H9 (cell line): ENCODE measurements around the gene SDK2. TPM values are rescaled to one million over a fixed set of nuclear protein-coding genes. Genes with fewer than 3 reads are reported as not detected.

ENCODE experiments used
- DNase-seq: peaks from one replicate; pipeline ENCODE4 v3.0.0-alpha.2; 2017
- H2AFZ ChIP-seq: one replicate; pipeline ENCODE4 v1.6.1; 2013; ENCODE audit warnings: mild to moderate bottlenecking, low read length, control low read depth, moderate library complexity
- H2AK5ac ChIP-seq: 2 replicates; pipeline ENCODE4 v1.6.1; 2013; ENCODE audit warnings: low read length, control low read depth, mixed read lengths; ENCODE audit not compliant: insufficient read length
- H2BK120ac ChIP-seq: one replicate; pipeline ENCODE4 v1.6.1; 2013; ENCODE audit warnings: low read depth, mild to moderate bottlenecking, low read length, control low read depth, inconsistent platforms; ENCODE audit not compliant: poor library complexity, severe bottlenecking
- H2BK12ac ChIP-seq: 2 replicates; pipeline ENCODE4 v1.6.1; 2013; ENCODE audit warnings: low read length, control low read depth, mixed read lengths, low read depth; ENCODE audit not compliant: insufficient read length
- H2BK15ac ChIP-seq: 2 replicates; pipeline ENCODE4 v1.6.1; 2013; ENCODE audit warnings: low read depth, low read length, control low read depth
- H2BK20ac ChIP-seq: one replicate; pipeline ENCODE4 v1.6.1; 2013; ENCODE audit warnings: low read depth, mild to moderate bottlenecking, low read length, control low read depth, inconsistent platforms; ENCODE audit not compliant: poor library complexity, severe bottlenecking
- H2BK5ac ChIP-seq: 2 replicates; pipeline ENCODE4 v1.6.1; 2013; ENCODE audit warnings: low read length, control low read depth, mixed read lengths; ENCODE audit not compliant: insufficient read length
- H3K14ac ChIP-seq: 2 replicates; pipeline ENCODE4 v1.6.1; 2013; ENCODE audit warnings: low read length, control low read depth; ENCODE audit not compliant: insufficient read depth
- H3K18ac ChIP-seq: 2 replicates; pipeline ENCODE4 v1.6.1; 2013; ENCODE audit warnings: low read depth, mild to moderate bottlenecking, mixed read lengths, low read length, control low read depth; ENCODE audit not compliant: insufficient read length
- H3K23ac ChIP-seq: 2 replicates; pipeline ENCODE4 v1.6.1; 2013; ENCODE audit warnings: low read length, control low read depth, mixed read lengths, low read depth; ENCODE audit not compliant: insufficient read length
- H3K23me2 ChIP-seq: 2 replicates; pipeline ENCODE4 v1.6.1; 2013; ENCODE audit warnings: low read depth, mild to moderate bottlenecking, mixed read lengths, low read length, control low read depth; ENCODE audit not compliant: insufficient read length, poor library complexity, severe bottlenecking
- H3K27ac ChIP-seq: 2 replicates; pipeline ENCODE4 v1.5.1; 2013; ENCODE audit warnings: low read length, control low read depth, mixed read lengths, low read depth; ENCODE audit not compliant: insufficient read length
- H3K27me3 ChIP-seq: 2 replicates; pipeline ENCODE4 v1.6.1; 2013; ENCODE audit warnings: low read length, control low read depth, inconsistent platforms; ENCODE audit not compliant: insufficient read depth
- H3K4ac ChIP-seq: 2 replicates; pipeline ENCODE4 v1.6.1; 2013; ENCODE audit warnings: low read depth, mild to moderate bottlenecking, control low read depth, inconsistent platforms, low read length, moderate library complexity
- H3K4me1 ChIP-seq: 2 replicates; pipeline ENCODE4 v1.6.1; 2013; ENCODE audit warnings: low read length, control low read depth, inconsistent platforms; ENCODE audit not compliant: insufficient read depth
- H3K4me2 ChIP-seq: 2 replicates; pipeline ENCODE4 v1.6.1; 2013; ENCODE audit warnings: low read length, control low read depth, mixed read lengths; ENCODE audit not compliant: insufficient read length, insufficient read depth
- H3K56ac ChIP-seq: 2 replicates; pipeline ENCODE4 v1.6.1; 2013; ENCODE audit warnings: low read depth, mild to moderate bottlenecking, mixed read lengths, low read length, control low read depth; ENCODE audit not compliant: insufficient read length
- H3K79me1 ChIP-seq: 2 replicates; pipeline ENCODE4 v1.6.1; 2013; ENCODE audit warnings: low read depth, mild to moderate bottlenecking, moderate library complexity, low read length, control low read depth, inconsistent platforms; ENCODE audit not compliant: insufficient read depth, poor library complexity, severe bottlenecking
- H3K79me2 ChIP-seq: 2 replicates; pipeline ENCODE4 v1.6.1; 2013; ENCODE audit warnings: low read length, control low read depth, inconsistent platforms; ENCODE audit not compliant: insufficient read depth
- H3K9ac ChIP-seq: 2 replicates; pipeline ENCODE4 v1.6.1; 2013; ENCODE audit warnings: low read length, control low read depth, mixed read lengths; ENCODE audit not compliant: insufficient read length; ENCODE audit errors: extremely low read depth
- H3K9me3 ChIP-seq: one replicate; pipeline ENCODE4 v1.6.1; 2013; ENCODE audit warnings: low read depth, low read length, inconsistent platforms; ENCODE audit not compliant: control insufficient read depth
- H3T11ph ChIP-seq: one replicate; pipeline ENCODE4 v1.6.1; 2013; ENCODE audit warnings: mild to moderate bottlenecking, low read length, control low read depth, inconsistent platforms
- H4K20me1 ChIP-seq: one replicate; pipeline ENCODE4 v1.6.1; 2013; ENCODE audit not compliant: control insufficient read depth, insufficient read length, insufficient read depth
- H4K5ac ChIP-seq: 2 replicates; pipeline ENCODE4 v1.6.1; 2013; ENCODE audit warnings: low read depth, mild to moderate bottlenecking, mixed read lengths, low read length, control low read depth; ENCODE audit not compliant: insufficient read length
- H4K8ac ChIP-seq: replicated peaks from 2 replicates; pipeline ENCODE4 v1.6.1; 2013; ENCODE audit warnings: low read length, control low read depth, mixed read lengths, low read depth; ENCODE audit not compliant: insufficient read length
- H4K91ac ChIP-seq: 2 replicates; pipeline ENCODE4 v1.6.1; 2013; ENCODE audit warnings: low read depth, mild to moderate bottlenecking, moderate library complexity, mixed read lengths, low read length, control low read depth; ENCODE audit not compliant: insufficient read length
- H3K27ac Mint-ChIP-seq, 3 experiments: 2 replicates in 2 of 3; 3 replicates in 1 of 3; pipeline ENCODE4 v1.8.0; 2020 to 2021; ENCODE audit warnings: mixed read lengths in 3 of 3, mild to moderate bottlenecking in 1 of 3, moderate library complexity in 1 of 3
- H3K27me3 Mint-ChIP-seq: 2 replicates; pipeline ENCODE4 v1.8.0; 2021; ENCODE audit warnings: low read depth, mild to moderate bottlenecking, moderate library complexity, mixed read lengths
- H3K36me3 Mint-ChIP-seq, 3 experiments: 2 replicates in 2 of 3; 3 replicates in 1 of 3; pipeline ENCODE4 v1.8.0; 2020 to 2021; ENCODE audit warnings: low read depth in 3 of 3, mixed read lengths in 3 of 3; ENCODE audit not compliant: insufficient read depth in 1 of 3
- H3K4me1 Mint-ChIP-seq, 2 experiments: 2 replicates each; pipeline ENCODE4 v1.8.0; 2020; ENCODE audit warnings: mixed read lengths in 2 of 2
- H3K4me3 Mint-ChIP-seq, 2 experiments: 2 replicates in 1 of 2; 3 replicates in 1 of 2; pipeline ENCODE4 v1.8.0; 2020 to 2021; ENCODE audit warnings: mild to moderate bottlenecking in 2 of 2, mixed read lengths in 2 of 2, moderate library complexity in 1 of 2
- H3K9me3 Mint-ChIP-seq, 2 experiments: 2 replicates in 1 of 2; 3 replicates in 1 of 2; pipeline ENCODE4 v1.8.0; 2020; ENCODE audit warnings: mild to moderate bottlenecking in 2 of 2, mixed read lengths in 2 of 2, moderate library complexity in 1 of 2
- CTCF ChIP-seq: fragments of 200-600 bp; sonication (generic); conservative IDR thresholded peaks from 3 replicates; pipeline ENCODE4 v1.8.0; 2021; ENCODE audit warnings: antibody characterized with exemption, mild to moderate bottlenecking
- WGBS: extraction: QIAGEN DNeasy Blood & Tissue Kit; methylation state at CpG from one replicate; pipeline ENCODE4 v1.1.7; 2013; ENCODE audit warnings: missing lambda C conversion rate, low lambda C conversion rate, mixed read lengths; ENCODE audit not compliant: insufficient read length; ENCODE audit errors: extremely low coverage; 5-methylcytosine and 5-hydroxymethylcytosine counted together
- total RNA-seq: library from RNA; stranded (reverse); gene quantifications from 2 replicates; pipeline ENCODE4 v1.2.1, GENCODE V29; 2021

SDK2 gene
- total RNA-seq, 1 experiment from 2014 or later, result 9.1 TPM

- no peak overlapping the region for H3K4ac ChIP-seq
- H2AK5ac ChIP-seq, result no peak overlapping the region
- TF ChIP-seq CTCF, result peak; percentile 88
- H3K27me3 ChIP-seq, result no peaks in the 10 kb centered on the region
- no peak overlapping the region for H4K8ac ChIP-seq
- H3K79me2 ChIP-seq, result no peaks in the 10 kb centered on the region
- no peak overlapping the region for H2BK15ac ChIP-seq
- no peak overlapping the region for H3T11ph ChIP-seq
- no peak overlapping the region for H2BK120ac ChIP-seq
- no peak overlapping the region for H3K27ac ChIP-seq
- H2BK12ac ChIP-seq, result no peak overlapping the region
- H3K4me2 ChIP-seq, result no peak overlapping the region
- no peak overlapping the region for H3K56ac ChIP-seq
- H3K79me1 ChIP-seq, result no peaks in the 10 kb centered on the region
- no peak overlapping the region for H3K18ac ChIP-seq
- Mint-ChIP-seq H3K9me3 (peaks cover 13 to 16% of the 10 kb centered on the region in 2 experiments), H3K4me1 (peaks cover 10 to 14% of the 10 kb centered on the region in 2 experiments), H3K27me3 (peaks cover 26% of the 10 kb centered on the region), H3K27ac (no peak overlapping the region), H3K4me3 (no peak overlapping the region; a peak in 1 of 5 replicates), H3K36me3 (peaks cover 2 to 10% (median 8%) of the 10 kb centered on the region in 3 experiments; a peak in 6 of 7 replicates)
- no peak overlapping the region for H2BK5ac ChIP-seq
- peak; percentile 90 for DNase-seq
- H3K14ac ChIP-seq, result no peak overlapping the region
- H4K5ac ChIP-seq, result no peak overlapping the region
- H2AFZ ChIP-seq, result no peak overlapping the region
- H3K9me3 ChIP-seq, result no peaks in the 10 kb centered on the region
- H2BK20ac ChIP-seq, result no peak overlapping the region
- no peaks in the 10 kb centered on the region for H3K4me1 ChIP-seq
- H3K23ac ChIP-seq, result no peak overlapping the region
- no peak overlapping the region for H3K9ac ChIP-seq
- no CpG with 5 or more reads among the region's 11 CpGs for WGBS
- H4K20me1 ChIP-seq, result no peaks in the 10 kb centered on the region
- no peaks in the 10 kb centered on the region for H3K23me2 ChIP-seq
- no peak overlapping the region for H4K91ac ChIP-seq
Observed at GRCh38 chr17:73657473-73658116, 13.3 kb upstream of the SDK2 start.
